ENCODE data around the gene ELMOD1. TPM values are rescaled to one million over a fixed set of nuclear protein-coding genes. Genes with fewer than 3 reads are reported as not detected.
"Not testable (repeated sequence)": the region's sequence is repeated elsewhere in the genome, so short reads cannot be mapped to it uniquely, and the experiment has no call there.

The ELMOD1 gene
- total RNA-seq, 3 donors from 2014 or later (not counting 1 experiment from before 2014, with no cell fraction given), result not detected

DNA sequence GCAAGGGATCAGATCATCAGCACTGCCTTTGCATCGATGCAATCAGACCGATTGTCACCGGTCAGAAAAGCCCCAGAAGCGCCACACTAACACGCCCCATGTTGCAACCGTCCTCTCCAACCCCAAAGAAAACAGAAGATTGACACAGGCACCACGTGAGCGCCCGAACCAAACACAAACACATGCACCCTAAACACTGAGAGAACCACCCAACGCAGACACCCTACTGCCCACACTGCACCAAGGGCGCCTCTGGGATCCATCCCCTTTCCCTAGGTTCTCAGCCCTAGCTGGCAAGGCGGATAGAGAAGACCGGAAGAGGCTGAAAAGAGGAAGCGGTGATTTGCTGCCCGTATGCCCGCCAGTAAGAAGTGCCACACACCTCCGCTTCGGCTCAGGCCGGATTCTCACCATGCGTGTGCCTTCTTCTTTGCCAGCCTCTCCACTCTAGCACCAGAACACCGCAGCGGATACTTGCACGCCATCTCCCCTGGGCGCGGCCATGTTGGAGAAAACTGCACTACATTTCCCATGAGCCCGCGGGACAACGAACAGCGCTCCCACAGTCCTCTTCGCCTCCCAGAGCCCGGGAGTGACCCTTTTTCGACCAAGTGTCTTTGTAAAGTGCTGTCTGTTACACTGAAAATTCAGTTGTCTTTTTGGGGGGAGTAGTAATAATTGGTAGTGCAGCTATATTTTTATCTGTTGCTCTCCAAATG is 25.6 kb upstream of the ELMOD1 start, which contains the start of gene ALKBH8:
TSS of gene ALKBH8 (minus strand) at position 517 of the 719 bp plus-strand sequence. CDS start 4,842 bp downstream, outside the sequence.
- no peaks in the 10 kb centered on the region for H3K36me3 Mint-ChIP-seq
- H3K4me3 Mint-ChIP-seq, result peak within 1 kb of the TSS; percentile 94
- Histone ChIP-seq H3K4me1 (ENCODE audit: control insufficient read depth, insufficient read depth, low read length) (peaks cover 19% of the 10 kb centered on the region), H3K4me3 (ENCODE audit: low read length) (peak within 1 kb of the TSS; percentile 70), H3K27ac (ENCODE audit: low read length) (peak within 1 kb of the TSS; percentile 75), H3K27me3 (ENCODE audit: control insufficient read depth, insufficient read depth, low read length) (no peaks in the 10 kb centered on the region), H3K9me3 (ENCODE audit: control insufficient read depth, insufficient read depth, low read length) (no peaks in the 10 kb centered on the region), H3K36me3 (ENCODE audit: control insufficient read depth, insufficient read depth, low read length) (peaks cover 4% of the 10 kb centered on the region)
- peaks cover 4 to 6% of the 10 kb centered on the region in 2 donors for H3K27me3 Mint-ChIP-seq (ENCODE audit: low read depth in 2 of 2)
- under 1% methylated on average over 32 of the region's 32 CpGs for WGBS (ENCODE audit: insufficient coverage)
- intact Hi-C loops (cut with micrococcal nuclease), result loop anchor here (1.0 kb wide), 1 partner anchor 108 kb away; the partner anchor contains the start of gene CWF19L2
- DNase-seq, result peak; percentile 68 to 88
- peaks cover 27 to 39% of the 10 kb centered on the region in 2 donors for H3K4me1 Mint-ChIP-seq
- peak; percentile 93 to 94 (median 93) for ATAC-seq
- TF ChIP-seq, protein P1, sequence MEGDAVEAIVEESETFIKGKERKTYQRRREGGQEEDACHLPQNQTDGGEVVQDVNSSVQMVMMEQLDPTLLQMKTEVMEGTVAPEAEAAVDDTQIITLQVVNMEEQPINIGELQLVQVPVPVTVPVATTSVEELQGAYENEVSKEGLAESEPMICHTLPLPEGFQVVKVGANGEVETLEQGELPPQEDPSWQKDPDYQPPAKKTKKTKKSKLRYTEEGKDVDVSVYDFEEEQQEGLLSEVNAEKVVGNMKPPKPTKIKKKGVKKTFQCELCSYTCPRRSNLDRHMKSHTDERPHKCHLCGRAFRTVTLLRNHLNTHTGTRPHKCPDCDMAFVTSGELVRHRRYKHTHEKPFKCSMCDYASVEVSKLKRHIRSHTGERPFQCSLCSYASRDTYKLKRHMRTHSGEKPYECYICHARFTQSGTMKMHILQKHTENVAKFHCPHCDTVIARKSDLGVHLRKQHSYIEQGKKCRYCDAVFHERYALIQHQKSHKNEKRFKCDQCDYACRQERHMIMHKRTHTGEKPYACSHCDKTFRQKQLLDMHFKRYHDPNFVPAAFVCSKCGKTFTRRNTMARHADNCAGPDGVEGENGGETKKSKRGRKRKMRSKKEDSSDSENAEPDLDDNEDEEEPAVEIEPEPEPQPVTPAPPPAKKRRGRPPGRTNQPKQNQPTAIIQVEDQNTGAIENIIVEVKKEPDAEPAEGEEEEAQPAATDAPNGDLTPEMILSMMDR (IDR thresholded peaks at IDR 0.05), result no peak
- no peaks in the 10 kb centered on the region for H3K9me3 Mint-ChIP-seq
- peak within 1 kb of the TSS; percentile 91 to 93 for H3K27ac Mint-ChIP-seq

DNA sequence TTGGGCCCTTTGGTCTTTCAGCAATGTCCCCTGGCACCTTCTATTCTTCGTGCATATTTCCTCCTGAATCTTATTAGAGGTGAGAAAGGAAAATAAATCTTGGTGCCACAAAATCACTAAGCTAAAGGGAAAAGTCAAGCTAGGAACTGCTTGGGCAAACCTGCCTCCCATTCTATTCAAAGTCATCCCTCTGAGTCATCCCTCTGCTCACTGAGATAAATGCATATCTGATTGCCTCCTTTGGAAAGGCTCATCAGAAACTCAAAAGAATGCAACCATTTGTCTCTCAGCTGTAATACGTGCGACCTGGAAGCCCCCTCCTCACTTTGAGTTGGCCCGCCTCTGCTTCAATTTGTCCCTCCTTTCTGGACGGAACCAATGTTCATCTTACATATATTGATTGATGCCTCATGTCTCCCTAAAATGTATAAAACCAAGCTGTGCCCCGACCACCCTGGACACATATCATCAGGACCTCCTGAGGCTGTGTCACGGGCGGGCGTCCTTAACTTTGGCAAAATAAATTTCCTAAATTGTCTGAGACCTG is 24.9 kb upstream of the ELMOD1 start:
- not testable (repeated sequence) for H3K9me3 ChIP-seq (ENCODE audit: control insufficient read depth, insufficient read depth, low read length); H3K36me3 Mint-ChIP-seq; ATAC-seq; H3K9me3 Mint-ChIP-seq; H3K27me3 ChIP-seq (ENCODE audit: control insufficient read depth, insufficient read depth, low read length); H3K36me3 ChIP-seq (ENCODE audit: control insufficient read depth, insufficient read depth, low read length); DNase-seq
- Mint-ChIP-seq H3K27me3 (ENCODE audit: low read depth in 2 of 2) (peaks cover 6 to 13% of the 10 kb centered on the region in 2 donors), H3K4me3 (peak overlapping the region; percentile 94), H3K4me1 (peaks cover 27 to 39% of the 10 kb centered on the region in 2 donors), H3K27ac (peak overlapping the region; percentile 91 to 93)
- 66% methylated on average over 8 of the region's 9 CpGs for WGBS (ENCODE audit: insufficient coverage)
- Histone ChIP-seq H3K27ac (ENCODE audit: low read length) (peak overlapping the region; percentile 75), H3K4me3 (ENCODE audit: low read length) (peak overlapping the region; percentile 70), H3K4me1 (ENCODE audit: control insufficient read depth, insufficient read depth, low read length) (peaks cover 19% of the 10 kb centered on the region)
- intact Hi-C loops (cut with micrococcal nuclease), result loop anchor here (1.0 kb wide), 1 partner anchor 109 kb away; the partner anchor contains the start of gene CWF19L2

DNA sequence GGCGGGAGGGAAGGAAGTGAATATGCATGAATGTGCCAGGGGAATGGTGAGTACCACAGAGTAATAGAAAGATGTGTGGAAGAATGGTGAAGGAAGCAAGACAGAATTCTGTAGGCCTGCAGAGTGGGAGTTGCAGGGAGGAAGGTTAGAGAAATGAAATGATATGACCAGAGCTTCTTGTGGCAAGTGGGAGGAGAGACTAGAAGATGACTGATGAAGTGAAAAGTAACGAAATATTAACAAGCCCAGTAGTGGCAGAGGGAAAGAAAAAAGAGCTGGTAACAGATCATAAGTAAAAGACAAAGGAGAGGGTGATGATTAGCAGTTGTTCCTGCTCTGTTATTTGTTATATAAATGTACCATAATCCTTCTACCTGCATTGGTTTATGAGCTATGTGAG is 24.4 kb upstream of the ELMOD1 start:
- Histone ChIP-seq H3K27ac (ENCODE audit: low read length) (no peak overlapping the region), H3K27me3 (ENCODE audit: control insufficient read depth, insufficient read depth, low read length) (no peaks in the 10 kb centered on the region), H3K4me3 (ENCODE audit: low read length) (no peak overlapping the region), H3K9me3 (ENCODE audit: control insufficient read depth, insufficient read depth, low read length) (no peaks in the 10 kb centered on the region), H3K4me1 (ENCODE audit: control insufficient read depth, insufficient read depth, low read length) (peaks cover 19% of the 10 kb centered on the region), H3K36me3 (ENCODE audit: control insufficient read depth, insufficient read depth, low read length) (no peaks in the 10 kb centered on the region)
- Mint-ChIP-seq H3K27me3 (ENCODE audit: low read depth in 2 of 2) (peaks cover 6 to 18% of the 10 kb centered on the region in 2 donors), H3K36me3 (no peaks in the 10 kb centered on the region), H3K4me1 (peaks cover 27 to 39% of the 10 kb centered on the region in 2 donors), H3K27ac (peak overlapping the region; percentile 91 to 93), H3K4me3 (peak overlapping the region; percentile 94), H3K9me3 (no peaks in the 10 kb centered on the region)
- intact Hi-C loops (cut with micrococcal nuclease), result no loop called here
- ATAC-seq, result no peak
- WGBS (ENCODE audit: insufficient coverage), result 91% methylated on average over 2 of the region's 2 CpGs
- TF ChIP-seq, protein P1 (IDR thresholded peaks at IDR 0.05), result no peak
- no peak for DNase-seq

DNA sequence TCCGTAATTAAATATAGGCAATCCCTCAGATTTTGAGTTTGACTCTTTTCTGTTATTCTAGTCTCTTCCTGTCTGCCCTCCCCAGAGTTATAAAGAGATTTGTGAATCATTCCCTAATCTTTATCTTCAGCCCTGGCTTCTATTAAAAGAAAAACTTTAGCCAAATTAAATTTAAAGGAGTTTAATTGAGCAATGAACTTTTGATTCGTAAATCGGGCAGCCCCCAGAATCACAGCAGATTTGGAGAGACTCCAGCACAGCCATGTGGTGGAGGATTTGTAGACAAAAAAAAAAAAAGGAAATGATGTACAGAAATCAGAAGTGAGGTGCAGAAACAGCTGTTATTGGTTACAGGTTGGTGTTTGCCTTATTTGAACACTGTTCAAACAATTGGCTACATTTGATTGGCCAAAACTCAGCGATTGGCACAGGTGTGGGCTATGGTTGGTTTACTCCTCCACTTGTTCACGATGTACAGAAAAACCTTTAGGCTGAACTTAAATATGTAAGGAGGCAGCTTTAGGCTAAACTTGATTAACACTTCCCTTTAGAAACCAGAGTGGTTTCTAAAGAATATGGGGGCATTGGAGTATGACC is 23.1 kb upstream of the ELMOD1 start:
- 78% methylated on average over 5 of the region's 5 CpGs for WGBS (ENCODE audit: insufficient coverage)
- intact Hi-C loops (cut with micrococcal nuclease), result no loop called here
- Mint-ChIP-seq H3K4me3 (peak overlapping the region; percentile 54), H3K36me3 (no peaks in the 10 kb centered on the region), H3K4me1 (peaks cover 27 to 35% of the 10 kb centered on the region in 2 donors), H3K9me3 (no peaks in the 10 kb centered on the region), H3K27me3 (ENCODE audit: low read depth in 2 of 2) (peaks cover 12 to 29% of the 10 kb centered on the region in 2 donors), H3K27ac (no peak overlapping the region)
- Histone ChIP-seq H3K4me3 (ENCODE audit: low read length) (no peak overlapping the region), H3K9me3 (ENCODE audit: control insufficient read depth, insufficient read depth, low read length) (no peaks in the 10 kb centered on the region), H3K27ac (ENCODE audit: low read length) (no peak overlapping the region), H3K36me3 (ENCODE audit: control insufficient read depth, insufficient read depth, low read length) (no peaks in the 10 kb centered on the region), H3K4me1 (ENCODE audit: control insufficient read depth, insufficient read depth, low read length) (peaks cover 19% of the 10 kb centered on the region), H3K27me3 (ENCODE audit: control insufficient read depth, insufficient read depth, low read length) (no peaks in the 10 kb centered on the region)
- ATAC-seq (no peak), DNase-seq (no peak)
- TF ChIP-seq, protein P1 (IDR thresholded peaks at IDR 0.05), result no peak
